Activated naive CD8-positive, alpha-beta T cell treated with anti-CD3 and anti-CD28 coated beads for 36 hours (primary cell): Measurements from ENCODE around the gene PWWP2A. TPM values are rescaled to one million over a fixed set of nuclear protein-coding genes. Genes with fewer than 3 reads are reported as not detected.
"Not testable (repeated sequence)": the region's sequence is repeated elsewhere in the genome, so short reads cannot be mapped to it uniquely, and the experiment has no call there.

Experiments
- DNase-seq: peaks from one replicate; pipeline ENCODE4 v3.0.0; 2021
- H3K27ac Mint-ChIP-seq: one replicate; pipeline ENCODE4 v1.8.0; 2022; ENCODE audit warnings: mild to moderate bottlenecking, moderate library complexity, mixed read lengths
- H3K27me3 Mint-ChIP-seq: one replicate; pipeline ENCODE4 v1.8.0; 2022; ENCODE audit warnings: mild to moderate bottlenecking, mixed read lengths
- H3K36me3 Mint-ChIP-seq: one replicate; pipeline ENCODE4 v1.8.0; 2021; ENCODE audit warnings: mild to moderate bottlenecking, mixed read lengths
- H3K4me1 Mint-ChIP-seq: one replicate; pipeline ENCODE4 v1.8.0; 2021; ENCODE audit warnings: mixed read lengths
- H3K4me3 Mint-ChIP-seq: one replicate; pipeline ENCODE4 v1.8.0; 2022; ENCODE audit warnings: mild to moderate bottlenecking, moderate library complexity, mixed read lengths
- H3K9me3 Mint-ChIP-seq: one replicate; pipeline ENCODE4 v1.8.0; 2022; ENCODE audit warnings: mixed read lengths
- total RNA-seq, 2 experiments: library from RNA; stranded (reverse); gene quantifications; one replicate each; pipeline ENCODE4 v1.2.3, GENCODE V29; 2021

PWWP2A gene
- total RNA-seq, 2 experiments from 2014 or later, result 17.1 to 17.8 TPM

DNA sequence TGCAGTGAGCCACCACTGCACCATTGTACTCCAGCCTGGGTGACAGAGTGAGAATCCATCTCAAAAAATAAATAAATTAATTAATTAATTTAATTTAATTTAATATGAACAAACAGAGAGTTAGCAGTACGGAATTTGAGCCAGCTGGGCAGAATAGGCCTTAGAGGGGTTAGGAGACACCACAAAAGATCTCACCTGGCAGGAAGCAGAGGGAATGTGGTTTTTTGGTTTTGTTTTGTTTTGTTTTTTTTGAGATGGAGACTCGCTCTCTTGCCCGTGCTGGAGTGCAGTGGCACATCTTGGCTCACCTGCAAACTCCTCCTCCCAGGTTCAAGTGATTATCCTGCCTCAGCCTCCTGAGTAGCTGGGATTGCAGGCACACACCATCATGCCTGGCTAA is 31.8 kb upstream of the PWWP2A start:
- no peak overlapping the region for H3K27ac Mint-ChIP-seq
- H3K4me3 Mint-ChIP-seq, result no peak overlapping the region
- H3K27me3 Mint-ChIP-seq, result peaks cover 7% of the 10 kb centered on the region
- H3K9me3 Mint-ChIP-seq, result no peaks in the 10 kb centered on the region
- DNase-seq, result no peak
- H3K4me1 Mint-ChIP-seq, result peaks cover 7% of the 10 kb centered on the region
- H3K36me3 Mint-ChIP-seq, result no peaks in the 10 kb centered on the region

DNA sequence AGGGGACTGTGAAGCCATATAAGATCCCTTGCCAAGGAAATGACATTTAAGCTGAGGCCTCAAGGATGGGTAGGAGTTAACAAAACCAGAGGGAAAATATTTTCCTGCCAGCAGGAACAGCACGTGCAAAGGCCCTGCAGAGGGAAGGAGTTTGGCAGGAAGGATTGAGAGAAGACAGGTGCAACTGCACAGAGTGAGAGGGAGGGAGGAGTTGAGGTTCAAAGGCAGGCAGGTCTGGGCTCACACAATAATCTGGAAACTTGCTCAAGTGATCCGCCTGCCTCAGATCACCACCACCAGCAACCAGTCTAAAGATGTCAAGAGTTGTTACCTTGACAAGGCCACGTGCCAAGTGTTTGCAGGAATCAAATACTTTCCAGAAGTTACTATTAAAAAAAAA is 31.1 kb upstream of the PWWP2A start:
- H3K9me3 Mint-ChIP-seq, result no peaks in the 10 kb centered on the region
- no peaks in the 10 kb centered on the region for H3K36me3 Mint-ChIP-seq
- no peak overlapping the region for H3K4me3 Mint-ChIP-seq
- DNase-seq, result no peak
- H3K27me3 Mint-ChIP-seq, result peaks cover 7% of the 10 kb centered on the region
- H3K4me1 Mint-ChIP-seq, result peaks cover 7% of the 10 kb centered on the region
- no peak overlapping the region for H3K27ac Mint-ChIP-seq

DNA sequence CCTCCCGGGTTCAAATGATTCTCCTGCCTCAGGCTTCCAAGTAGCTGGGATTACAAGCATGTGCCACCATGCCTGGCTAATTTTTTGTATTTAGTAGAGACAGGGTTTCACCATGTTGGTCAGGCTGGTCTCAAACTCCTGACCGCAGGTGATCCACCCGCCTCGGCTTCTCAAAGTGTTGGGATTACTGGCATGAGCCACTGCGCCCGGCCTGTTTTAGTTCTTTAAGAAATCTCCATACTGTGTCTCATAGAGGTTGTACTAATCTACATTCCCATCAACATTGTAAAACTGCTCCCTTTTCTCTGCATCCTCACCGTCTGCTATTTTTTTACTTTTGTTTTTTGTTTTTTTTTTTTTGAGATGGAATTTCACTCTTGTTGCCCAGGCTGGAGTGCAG is 25.2 kb upstream of the PWWP2A start:
- not testable (repeated sequence) for H3K27ac Mint-ChIP-seq, H3K4me1 Mint-ChIP-seq, H3K27me3 Mint-ChIP-seq, H3K9me3 Mint-ChIP-seq, H3K4me3 Mint-ChIP-seq, DNase-seq, H3K36me3 Mint-ChIP-seq

DNA sequence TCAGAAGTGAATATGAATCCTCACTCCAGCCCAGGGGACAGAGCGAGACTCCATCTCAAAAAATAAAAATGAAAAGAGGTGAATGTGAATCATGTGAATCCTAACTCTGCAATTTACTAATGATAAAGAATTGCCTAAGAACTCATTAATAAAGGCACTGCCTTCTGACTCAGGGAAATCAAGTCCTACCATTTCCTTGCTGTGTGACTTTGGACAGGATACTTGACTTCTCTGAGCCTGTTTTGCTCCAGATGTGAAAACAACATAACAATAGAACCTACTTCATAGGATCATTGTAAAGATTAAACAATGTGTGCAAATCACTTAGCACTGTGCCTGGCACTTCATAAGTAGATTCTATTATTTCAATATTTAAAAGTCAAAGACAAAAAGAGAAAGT is 15.1 kb upstream of the PWWP2A start:
- no peaks in the 10 kb centered on the region for H3K9me3 Mint-ChIP-seq
- H3K4me3 Mint-ChIP-seq, result no peak overlapping the region
- no peaks in the 10 kb centered on the region for H3K27me3 Mint-ChIP-seq
- no peak overlapping the region for H3K27ac Mint-ChIP-seq
- DNase-seq, result no peak
- H3K4me1 Mint-ChIP-seq, result no peaks in the 10 kb centered on the region
- H3K36me3 Mint-ChIP-seq, result no peaks in the 10 kb centered on the region

DNA sequence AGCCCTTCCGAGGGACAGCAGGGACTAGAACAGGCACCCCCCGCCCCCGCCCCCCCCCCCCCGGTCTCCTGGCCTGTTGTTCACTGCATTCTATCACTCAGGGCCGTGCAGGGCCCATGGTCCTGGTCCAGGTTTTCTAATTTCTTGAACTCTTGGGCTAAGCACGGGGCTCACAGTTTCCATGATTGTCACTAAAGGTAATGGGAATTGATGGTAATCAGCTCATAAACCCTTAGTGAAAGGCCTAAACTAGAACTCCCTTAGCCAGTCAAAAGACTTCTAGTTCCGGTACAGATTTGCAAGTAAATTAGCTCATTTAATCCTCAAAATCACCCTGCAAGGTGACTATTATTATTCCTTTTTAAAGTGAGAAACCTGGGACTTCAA is 14.7 kb upstream of the PWWP2A start:
- H3K9me3 Mint-ChIP-seq, result no peaks in the 10 kb centered on the region
- no peak overlapping the region for H3K27ac Mint-ChIP-seq
- no peaks in the 10 kb centered on the region for H3K27me3 Mint-ChIP-seq
- DNase-seq, result no peak
- H3K36me3 Mint-ChIP-seq, result no peaks in the 10 kb centered on the region
- no peak overlapping the region for H3K4me3 Mint-ChIP-seq
- H3K4me1 Mint-ChIP-seq, result no peaks in the 10 kb centered on the region

DNA sequence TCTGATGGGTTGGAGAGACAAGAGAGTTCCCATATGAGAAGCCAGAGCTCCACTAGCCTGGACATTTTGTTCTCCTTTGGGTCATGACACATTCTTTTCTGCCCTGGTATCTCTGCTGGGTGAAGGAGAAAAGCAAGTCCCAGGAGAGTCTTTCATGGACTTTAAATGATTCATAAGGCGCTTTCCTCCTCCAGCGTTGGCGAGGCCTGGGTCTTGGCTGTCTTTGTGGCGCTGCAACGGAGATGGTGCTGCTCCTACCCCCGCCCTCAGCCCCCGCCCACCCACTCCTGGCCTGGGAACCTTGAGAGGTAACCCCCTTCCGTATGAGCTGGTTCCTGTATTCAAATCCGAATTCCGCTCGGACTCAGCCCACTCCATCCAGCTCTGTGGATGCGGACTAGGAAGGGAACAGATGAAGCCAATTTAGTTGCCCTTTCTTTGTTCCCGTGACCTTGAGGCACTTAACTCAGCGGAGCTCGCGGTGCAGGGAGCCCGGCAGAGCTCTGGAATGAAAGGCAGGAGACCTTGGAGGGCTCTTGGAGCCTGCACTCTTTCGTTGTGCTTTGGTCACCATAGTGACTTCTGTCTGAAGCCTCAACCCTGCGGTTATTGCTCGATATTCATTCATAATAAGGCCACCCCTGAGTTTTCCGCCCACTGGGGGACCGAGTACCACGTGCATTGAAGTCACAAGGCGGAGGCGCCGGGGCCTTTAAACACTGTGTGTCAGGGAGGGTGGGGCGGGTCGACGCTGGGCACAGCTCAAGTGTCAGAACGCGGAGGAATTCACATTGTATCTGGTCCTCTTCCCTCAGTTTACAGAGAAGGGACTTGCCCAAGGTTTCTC is 14.0 kb upstream of the PWWP2A start:
- H3K4me3 Mint-ChIP-seq, result no peak overlapping the region
- H3K9me3 Mint-ChIP-seq, result no peaks in the 10 kb centered on the region
- H3K4me1 Mint-ChIP-seq, result no peaks in the 10 kb centered on the region
- H3K36me3 Mint-ChIP-seq, result no peaks in the 10 kb centered on the region
- DNase-seq, result no peak
- no peak overlapping the region for H3K27ac Mint-ChIP-seq
- H3K27me3 Mint-ChIP-seq, result no peaks in the 10 kb centered on the region

DNA sequence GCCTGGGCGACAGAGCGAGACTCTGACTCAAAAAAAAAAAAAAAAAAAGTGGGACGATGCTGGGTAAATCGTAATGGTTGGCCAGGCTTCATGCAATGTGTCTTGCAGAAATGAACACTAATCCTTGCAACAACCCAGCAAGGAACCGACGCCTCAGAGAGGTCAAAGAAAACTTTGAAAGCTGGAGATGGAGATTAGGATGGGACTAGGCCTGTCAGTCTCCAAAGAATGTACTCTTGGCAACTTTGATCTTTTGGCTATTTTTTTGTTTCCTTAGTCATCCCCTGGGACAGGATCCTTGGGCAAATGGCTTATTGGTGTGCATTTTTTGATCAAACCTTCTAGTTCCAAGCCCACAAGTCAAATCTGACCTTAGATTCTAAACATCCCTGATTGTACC is 10.6 kb upstream of the PWWP2A start:
- Mint-ChIP-seq H3K27ac (no peak overlapping the region), H3K4me1 (no peaks in the 10 kb centered on the region), H3K27me3 (no peaks in the 10 kb centered on the region), H3K9me3 (peaks cover 2% of the 10 kb centered on the region), H3K4me3 (no peak overlapping the region), H3K36me3 (no peaks in the 10 kb centered on the region)
- no peak for DNase-seq

DNA sequence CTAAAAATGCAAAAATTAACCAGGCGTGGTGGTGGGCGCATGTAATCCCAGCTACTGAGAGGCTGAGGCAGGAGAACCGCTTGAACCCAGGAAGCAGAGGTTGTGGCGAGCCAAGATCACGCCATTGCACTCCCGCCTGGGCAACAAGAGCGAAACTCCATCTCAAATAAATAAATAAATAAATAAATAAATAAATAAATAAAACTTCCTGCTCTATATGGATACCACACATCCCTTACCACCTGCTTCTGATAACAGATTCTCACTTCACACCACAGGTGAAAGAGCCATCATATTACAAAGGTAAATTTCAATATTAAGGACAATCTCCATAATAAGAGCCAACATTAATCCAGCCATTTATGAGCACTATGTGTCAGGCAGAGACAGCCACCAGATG is 9.4 kb upstream of the PWWP2A start:
- peaks cover 2% of the 10 kb centered on the region for H3K9me3 Mint-ChIP-seq
- H3K27me3 Mint-ChIP-seq, result no peaks in the 10 kb centered on the region
- DNase-seq, result no peak
- no peak overlapping the region for H3K27ac Mint-ChIP-seq
- no peak overlapping the region for H3K4me3 Mint-ChIP-seq
- H3K4me1 Mint-ChIP-seq, result no peaks in the 10 kb centered on the region
- H3K36me3 Mint-ChIP-seq, result no peaks in the 10 kb centered on the region

DNA sequence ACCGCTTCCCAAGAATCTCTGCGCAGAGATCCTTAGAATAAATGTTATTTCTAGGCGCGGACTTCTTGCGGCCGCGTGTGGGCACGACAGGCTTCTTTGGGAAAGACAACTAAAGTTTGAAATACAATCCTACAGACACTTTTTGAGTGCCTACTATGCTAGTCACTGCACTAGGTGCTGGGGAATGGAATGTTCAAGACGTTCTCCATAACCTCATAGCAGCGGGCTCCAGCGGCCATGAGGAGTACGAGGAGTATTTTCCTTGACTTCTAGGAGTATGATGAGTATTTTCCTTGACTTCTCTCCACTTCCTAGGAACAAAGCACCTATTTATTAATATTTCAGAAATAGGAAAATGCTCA is 636 bp upstream of the PWWP2A start:
- no peak for DNase-seq
- H3K9me3 Mint-ChIP-seq, result no peaks in the 10 kb centered on the region
- H3K4me1 Mint-ChIP-seq, result peaks cover 12% of the 10 kb centered on the region
- peaks cover 10% of the 10 kb centered on the region for H3K36me3 Mint-ChIP-seq
- H3K4me3 Mint-ChIP-seq, result peak overlapping the region; percentile 87
- peaks cover 3% of the 10 kb centered on the region for H3K27me3 Mint-ChIP-seq
- peak overlapping the region; percentile 75 for H3K27ac Mint-ChIP-seq

DNA sequence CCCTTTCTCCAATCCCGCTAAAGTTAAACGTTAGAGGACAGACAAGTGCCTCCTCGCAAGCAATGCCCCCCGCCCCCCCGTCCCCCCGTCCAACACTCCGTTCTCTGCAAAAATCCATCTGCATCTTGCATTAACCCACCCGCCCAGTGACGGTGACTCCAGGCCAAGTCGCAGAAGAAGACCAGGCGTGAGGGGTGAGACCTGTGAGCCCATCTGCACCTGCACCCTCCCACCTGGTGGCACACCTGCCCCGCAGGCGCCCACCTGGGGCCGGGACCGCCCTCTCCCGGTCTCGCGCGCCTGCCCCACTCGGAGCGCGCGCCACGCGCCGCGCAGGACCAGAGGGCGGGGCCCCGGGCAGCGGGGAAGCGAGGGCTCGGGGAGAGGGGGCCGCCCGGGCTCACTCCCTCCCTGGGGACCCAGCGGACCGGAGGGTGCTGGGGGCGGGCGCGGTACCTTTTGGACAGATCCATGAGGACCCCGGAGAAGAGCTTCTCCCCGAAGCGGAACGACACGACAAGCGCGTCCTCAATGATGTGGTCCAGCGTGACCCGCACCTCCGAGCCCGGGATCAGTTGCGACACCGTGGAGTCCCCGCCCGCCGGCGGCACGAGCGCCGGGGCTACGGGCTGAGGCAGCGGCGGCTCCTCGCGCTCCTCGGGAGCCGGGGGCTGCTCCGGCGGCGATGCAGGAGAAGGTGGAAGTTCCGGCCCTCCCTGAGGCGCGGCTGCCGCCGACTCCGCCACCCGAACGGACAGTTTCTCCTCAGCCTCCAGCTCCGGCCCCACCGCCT is 705 bp downstream of the PWWP2A start:
- H3K4me1 Mint-ChIP-seq, result peaks cover 12% of the 10 kb centered on the region
- peak overlapping the region; percentile 87 for H3K4me3 Mint-ChIP-seq
- DNase-seq, result peak; percentile 58
- peak overlapping the region; percentile 71 for H3K27ac Mint-ChIP-seq
- peaks cover 3% of the 10 kb centered on the region for H3K27me3 Mint-ChIP-seq
- H3K9me3 Mint-ChIP-seq, result no peaks in the 10 kb centered on the region
- H3K36me3 Mint-ChIP-seq, result peaks cover 14% of the 10 kb centered on the region

DNA sequence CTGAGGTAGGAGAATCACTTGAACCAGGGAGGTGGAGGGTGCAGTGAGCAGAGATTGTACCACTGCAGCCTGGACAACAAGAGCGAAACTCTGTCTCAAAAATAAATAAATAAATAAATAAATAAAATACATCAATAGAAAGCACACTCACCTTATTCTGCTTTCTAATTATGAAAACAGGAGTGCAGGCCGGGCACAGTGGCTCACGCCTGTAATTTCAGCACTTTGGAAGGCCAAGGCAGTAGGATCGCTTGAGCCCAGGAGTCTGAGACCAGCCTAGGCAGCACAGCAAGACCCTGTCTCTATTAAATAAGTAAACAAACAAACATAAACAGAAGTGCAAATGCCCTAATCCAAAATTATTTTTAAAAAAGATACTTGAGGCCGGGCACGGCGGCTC is 2.3 kb downstream of the PWWP2A start:
- no peaks in the 10 kb centered on the region for H3K9me3 Mint-ChIP-seq
- H3K4me3 Mint-ChIP-seq, result no peak overlapping the region
- H3K27me3 Mint-ChIP-seq, result no peaks in the 10 kb centered on the region

DNA sequence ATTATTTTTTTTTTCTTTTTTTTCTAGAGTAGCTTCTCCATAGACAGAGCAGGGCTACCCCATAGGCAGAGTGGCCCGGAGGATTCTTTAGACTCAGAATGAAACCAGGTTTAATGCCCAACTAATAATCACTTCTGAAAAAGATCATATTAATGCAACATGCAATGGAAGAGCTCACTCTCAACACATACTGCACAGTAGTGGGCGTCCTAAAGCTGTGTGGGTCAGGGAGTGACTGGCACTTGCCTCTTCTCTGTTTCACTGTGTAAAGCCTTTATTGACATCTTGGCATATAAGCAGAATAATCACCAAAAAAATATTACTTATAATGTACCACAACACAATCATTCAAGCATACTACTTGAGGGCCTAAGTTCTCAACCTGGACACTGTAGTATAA is 11.1 kb downstream of the PWWP2A start:
- H3K27ac Mint-ChIP-seq, result no peak overlapping the region
- peaks cover 20% of the 10 kb centered on the region for H3K4me1 Mint-ChIP-seq
- no peaks in the 10 kb centered on the region for H3K27me3 Mint-ChIP-seq

More for the DNA sequence above, 2.3 kb downstream of the PWWP2A start:
- H3K36me3 Mint-ChIP-seq, result peaks cover 25% of the 10 kb centered on the region
- no peak for DNase-seq
- H3K27ac Mint-ChIP-seq, result no peak overlapping the region
- peaks cover 12% of the 10 kb centered on the region for H3K4me1 Mint-ChIP-seq

DNA sequence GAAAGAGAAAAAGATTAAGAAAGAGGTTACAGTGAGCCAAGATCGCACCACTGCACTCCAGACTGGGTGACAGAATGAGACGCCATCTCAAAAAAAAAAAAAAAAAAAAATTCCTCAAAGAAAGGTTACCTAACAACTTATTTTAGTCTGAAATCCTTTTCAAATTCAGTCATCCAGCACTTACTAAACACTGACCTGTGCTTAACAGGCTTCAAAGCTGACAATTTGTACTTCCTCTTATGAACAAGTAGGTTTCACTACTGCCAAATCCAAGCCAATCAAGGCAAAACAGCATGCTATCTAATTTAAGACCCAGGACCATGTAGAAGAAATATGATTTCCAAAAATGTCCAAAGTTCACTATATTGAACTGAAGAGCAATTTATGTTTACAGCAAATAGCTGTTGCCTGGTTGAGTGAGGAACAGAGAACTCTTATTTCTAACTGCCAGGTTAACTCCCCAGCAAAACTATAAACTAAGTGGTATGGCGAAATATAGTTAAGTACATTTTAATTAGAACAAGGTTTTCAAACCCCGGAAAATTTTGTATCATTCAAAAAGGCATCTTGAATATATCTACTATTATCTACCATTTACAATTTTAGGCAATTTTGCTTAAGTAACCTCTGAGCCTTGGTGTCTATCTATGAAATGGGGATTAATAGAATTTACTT is 13.4 kb downstream of the PWWP2A start:
- no peak for DNase-seq
- H3K36me3 Mint-ChIP-seq, result peaks cover 13% of the 10 kb centered on the region
- H3K9me3 Mint-ChIP-seq, result no peaks in the 10 kb centered on the region
- H3K27ac Mint-ChIP-seq, result peak overlapping the region; percentile 38
- no peak overlapping the region for H3K4me3 Mint-ChIP-seq
- peaks cover 20% of the 10 kb centered on the region for H3K4me1 Mint-ChIP-seq
- H3K27me3 Mint-ChIP-seq, result no peaks in the 10 kb centered on the region

More for the DNA sequence above, 11.1 kb downstream of the PWWP2A start:
- no peak for DNase-seq
- Mint-ChIP-seq H3K4me3 (no peak overlapping the region), H3K36me3 (peaks cover 22% of the 10 kb centered on the region), H3K9me3 (no peaks in the 10 kb centered on the region)

DNA sequence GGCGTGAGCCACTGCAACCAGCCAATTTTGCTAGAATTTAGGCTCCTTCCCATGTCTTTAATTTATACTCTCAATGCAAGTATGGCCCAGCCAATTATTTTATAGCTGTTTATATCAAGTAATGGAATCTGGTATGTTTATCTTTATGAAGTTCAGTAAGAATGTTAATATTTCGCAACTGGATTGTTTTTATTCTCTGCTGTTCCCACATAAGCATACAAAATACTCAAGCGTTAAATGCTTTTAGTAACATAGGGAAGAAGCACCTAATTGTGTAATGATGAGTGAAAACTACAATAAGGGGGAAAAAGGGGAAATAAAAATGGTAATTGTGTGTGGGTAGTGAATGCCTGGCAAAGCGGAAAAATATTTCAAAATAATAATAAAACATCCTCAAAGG is 21.3 kb downstream of the PWWP2A start:
- Mint-ChIP-seq H3K36me3 (peaks cover 26% of the 10 kb centered on the region), H3K27me3 (no peaks in the 10 kb centered on the region), H3K27ac (no peak overlapping the region), H3K9me3 (no peaks in the 10 kb centered on the region), H3K4me1 (peaks cover 13% of the 10 kb centered on the region), H3K4me3 (no peak overlapping the region)
- no peak for DNase-seq

DNA sequence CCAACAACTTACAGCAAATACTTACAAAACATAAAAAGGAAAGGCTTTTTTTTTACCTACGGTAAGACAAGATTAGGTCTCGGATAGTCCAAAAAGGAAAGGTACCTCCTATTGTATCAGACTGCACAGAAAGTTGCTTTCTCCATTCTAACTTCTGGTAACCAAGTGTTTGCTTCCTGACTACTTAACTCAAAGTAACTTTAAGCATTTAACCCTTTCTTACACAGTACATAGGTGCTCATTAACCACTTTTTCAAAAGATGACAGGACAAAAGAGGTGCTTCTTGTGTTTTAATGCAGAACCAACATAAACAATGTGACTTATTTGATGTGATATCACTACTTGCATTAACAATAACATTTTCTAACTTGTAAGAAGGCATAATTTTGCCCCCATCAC is 23.1 kb downstream of the PWWP2A start:
- no peaks in the 10 kb centered on the region for H3K9me3 Mint-ChIP-seq
- H3K36me3 Mint-ChIP-seq, result peaks cover 33% of the 10 kb centered on the region
- no peak overlapping the region for H3K4me3 Mint-ChIP-seq
- no peak overlapping the region for H3K27ac Mint-ChIP-seq
- DNase-seq, result no peak
- H3K27me3 Mint-ChIP-seq, result no peaks in the 10 kb centered on the region
- H3K4me1 Mint-ChIP-seq, result peaks cover 19% of the 10 kb centered on the region
